Esophagus muscularis mucosa (tissue), 4 donors: ENCODE results near the gene N4BP2L2. TPM values are rescaled to one million over a fixed set of nuclear protein-coding genes. Genes with fewer than 3 reads are reported as not detected.

Experiments used
- DNase-seq: peaks from one replicate; pipeline ENCODE4 v3.0.0-alpha.2; 2017; ENCODE audit errors: extremely low spot score
- H3K27ac ChIP-seq, 4 donors: fragments of 200-600 bp; sonication (generic); replicated peaks in 1 of 4; 1 replicate in 3 of 4; 2 replicates in 1 of 4; pipeline ENCODE4 v1.5.1; 2016 to 2019; ENCODE audit warnings: mild to moderate bottlenecking in 1 of 4
- H3K27me3 ChIP-seq, 4 donors: fragments of 200-600 bp; sonication (generic); one replicate each; pipeline versions ENCODE4 v1.5.1 to v1.6.0; 2016 to 2019
- H3K36me3 ChIP-seq, 4 donors: fragments of 200-600 bp; sonication (generic); one replicate each; pipeline ENCODE4 v1.5.1; 2016 to 2019
- H3K4me1 ChIP-seq, 4 donors: fragments of 200-600 bp; sonication (generic); one replicate each; pipeline ENCODE4 v1.5.1; 2016 to 2019
- H3K4me3 ChIP-seq, 4 donors: fragments of 200-600 bp; sonication (generic); 1 replicate in 2 of 4; 2 replicates in 2 of 4; pipeline ENCODE4 v1.5.1; 2016 to 2019; ENCODE audit warnings: mild to moderate bottlenecking in 4 of 4, moderate library complexity in 1 of 4
- H3K9me3 ChIP-seq, 4 donors: fragments of 200-600 bp; sonication (generic); 1 replicate in 3 of 4; 2 replicates in 1 of 4; pipeline ENCODE4 v1.5.1; 2016 to 2019
- CTCF ChIP-seq, 3 experiments: fragments of 200-600 bp in 2 of 3; fragments of 450-650 bp in 1 of 3; sonication (generic) in 2 of 3; IDR thresholded peaks; one replicate each; pipeline ENCODE4 v1.5.1; 2017 to 2019; ENCODE audit warnings: antibody characterized with exemption in 3 of 3, mild to moderate bottlenecking in 2 of 3, moderate library complexity in 1 of 3
- EP300 ChIP-seq: sonication (generic); formaldehyde crosslinking; IDR thresholded peaks from one replicate; pipeline ENCODE4 v1.6.1; 2017; ENCODE audit warnings: antibody characterized with exemption
- POLR2A ChIP-seq: fragments of 450-650 bp; IDR thresholded peaks from one replicate; pipeline ENCODE4 v1.6.1; 2017; ENCODE audit warnings: antibody characterized with exemption, moderate library complexity, mild to moderate bottlenecking, low read depth
- POLR2AphosphoS5 ChIP-seq, 2 donors: sonication (generic); formaldehyde crosslinking; IDR thresholded peaks; one replicate each; pipeline ENCODE4 v1.6.1; 2017; ENCODE audit warnings: antibody characterized with exemption in 2 of 2
- WGBS: methylation state at CpG from one replicate; pipeline ENCODE4 v1.1.5; 2018; 5-methylcytosine and 5-hydroxymethylcytosine counted together
- intact Hi-C: fragments of 100-400 bp; cut with DNase I; formaldehyde crosslinking; loops from one replicate; pipeline ENCODE4 v1.15.1; 2023
- total RNA-seq, 4 donors: library from RNA; depleted of rRNA; stranded (reverse); fragments of >200 nt; gene quantifications; one replicate each; pipeline versions ENCODE4 v1.1.0 to v1.2.1, GENCODE V29; 2016

The N4BP2L2 gene
- total RNA-seq, 4 donors from 2014 or later: 81.2 to 198 (median 106) TPM

DNA sequence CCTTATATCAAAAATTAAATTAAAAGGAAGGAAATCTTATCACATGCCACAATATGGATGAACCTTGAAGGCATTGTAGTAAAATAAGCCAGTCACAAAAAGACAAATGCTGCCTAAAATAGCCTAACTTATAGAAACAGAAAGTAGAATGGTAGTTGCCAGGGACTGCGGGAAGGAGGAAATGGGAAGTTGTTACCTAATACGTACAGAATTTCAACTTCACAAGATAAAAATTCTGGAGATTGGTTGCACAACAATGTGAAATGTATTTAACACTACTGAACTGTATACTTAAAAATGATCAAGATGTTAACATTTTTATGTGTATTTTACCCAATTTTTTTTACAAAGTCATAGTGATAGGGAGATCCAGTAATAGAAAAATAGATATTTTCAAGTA, 10.2 kb upstream of the N4BP2L2 start:
- H3K9me3 ChIP-seq: no peaks in the 10 kb centered on the region
- WGBS: 58% methylated on average over 2 of the region's 2 CpGs
- H3K36me3 ChIP-seq: no peaks in the 10 kb centered on the region
- intact Hi-C loops: no loop called here
- TF ChIP-seq CTCF (IDR thresholded peaks at IDR 0.05) (no peak), POLR2A (no peak), POLR2AphosphoS5 (IDR thresholded peaks at IDR 0.05) (no peak), EP300 (no peak)
- H3K27me3 ChIP-seq: no peaks in the 10 kb centered on the region
- H3K4me3 ChIP-seq: no peak overlapping the region
- H3K4me1 ChIP-seq: no peaks in the 10 kb centered on the region
- H3K27ac ChIP-seq: no peak overlapping the region
- DNase-seq: no peak

DNA sequence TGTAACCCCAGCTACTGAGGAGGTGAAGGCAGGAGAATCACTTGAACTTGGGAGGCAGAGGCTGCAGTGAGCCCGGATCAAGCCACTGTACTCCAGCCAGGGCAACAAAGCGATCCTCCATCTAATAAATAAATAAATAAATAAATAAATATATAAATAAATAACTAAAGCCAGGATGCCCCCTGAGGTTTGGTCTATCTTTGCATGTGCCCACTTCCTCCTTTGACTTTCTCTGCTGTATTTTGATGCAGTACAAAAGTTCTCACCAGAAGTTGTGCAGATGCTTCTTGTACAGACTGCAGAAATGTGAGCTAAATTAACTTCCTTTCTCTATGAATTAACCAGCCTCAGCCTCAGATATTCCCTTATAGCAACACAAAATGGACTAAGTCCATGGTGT, 6.5 kb upstream of the N4BP2L2 start:
- Histone ChIP-seq H3K27ac (no peak overlapping the region), H3K4me3 (no peak overlapping the region), H3K36me3 (no peaks in the 10 kb centered on the region), H3K4me1 (no peaks in the 10 kb centered on the region), H3K9me3 (no peaks in the 10 kb centered on the region), H3K27me3 (no peaks in the 10 kb centered on the region)
- TF ChIP-seq POLR2A (no peak), CTCF (IDR thresholded peaks at IDR 0.05) (no peak), EP300 (no peak), POLR2AphosphoS5 (IDR thresholded peaks at IDR 0.05) (no peak)
- intact Hi-C loops: no loop called here
- WGBS: 96% methylated on average over 2 of the region's 2 CpGs
- DNase-seq: no peak

DNA sequence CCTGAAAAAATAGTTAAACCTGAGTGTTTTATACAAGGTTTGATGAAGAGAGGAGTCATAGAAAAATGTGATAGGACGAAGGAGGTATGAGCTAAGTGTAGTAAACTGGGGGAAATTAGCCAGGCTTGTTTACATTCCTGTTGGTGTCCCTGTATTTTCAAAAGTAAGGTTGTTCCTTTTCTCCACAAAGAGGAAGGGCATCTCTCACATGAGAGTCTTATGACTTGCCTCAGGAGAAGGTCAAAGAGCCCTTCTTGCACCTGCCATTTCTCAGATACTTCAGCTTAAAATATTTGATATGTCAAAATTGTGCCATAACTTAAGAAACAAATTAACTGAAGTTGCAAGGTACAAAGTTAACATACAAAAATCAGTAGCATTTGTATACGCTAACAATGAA, 3.6 kb upstream of the N4BP2L2 start:
- 83% methylated on average over 2 of the region's 2 CpGs for WGBS
- H3K27me3 ChIP-seq: no peaks in the 10 kb centered on the region
- TF ChIP-seq EP300 (no peak), POLR2AphosphoS5 (IDR thresholded peaks at IDR 0.05) (no peak), CTCF (IDR thresholded peaks at IDR 0.05) (no peak), POLR2A (no peak)
- H3K4me3 ChIP-seq: no peak overlapping the region
- H3K9me3 ChIP-seq: no peaks in the 10 kb centered on the region
- H3K36me3 ChIP-seq: no peaks in the 10 kb centered on the region
- DNase-seq: no peak
- peaks cover 5 to 9% (median 7%) of the 10 kb centered on the region in 4 donors for H3K4me1 ChIP-seq
- intact Hi-C loops: loop anchor here (5.0 kb wide), 1 partner anchor 40 kb away; no protein-coding TSS in a partner anchor
- H3K27ac ChIP-seq: no peak overlapping the region

DNA sequence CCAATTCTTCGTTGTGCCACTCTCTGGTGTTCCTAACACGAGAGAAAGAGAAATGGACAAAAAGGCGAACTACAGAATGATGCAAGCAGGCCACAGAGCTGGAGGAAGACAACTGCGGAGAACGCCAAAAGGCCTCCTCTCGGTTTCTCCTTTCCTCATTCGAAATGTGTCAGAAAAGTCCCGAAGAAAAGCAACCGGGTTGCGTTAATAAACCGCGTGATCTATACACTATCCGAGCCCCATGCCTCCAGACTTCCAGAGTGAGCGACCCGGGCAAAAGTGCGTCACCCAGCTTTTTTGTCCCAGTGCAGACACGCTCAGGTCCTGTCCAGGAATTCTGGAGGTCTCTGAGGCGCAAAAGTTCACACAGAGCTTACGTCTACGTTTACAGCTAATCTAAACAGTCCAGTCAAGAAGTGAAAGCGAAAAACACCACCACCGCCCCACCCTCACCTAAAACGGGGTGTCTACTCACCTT, 413 bp downstream of the N4BP2L2 start:
- Histone ChIP-seq H3K4me3 (peak overlapping the region; percentile 72 to 84 (median 82)), H3K36me3 (peaks cover 0 to 13% (median 5%) of the 10 kb centered on the region in 4 donors), H3K27me3 (no peaks in the 10 kb centered on the region), H3K9me3 (no peaks in the 10 kb centered on the region), H3K4me1 (peaks cover 43 to 50% (median 47%) of the 10 kb centered on the region in 4 donors), H3K27ac (peak overlapping the region; percentile 89 to 96 (median 92))
- intact Hi-C loops: loop anchor here (5.0 kb wide), 1 partner anchor 111 kb away; the partner anchor contains the start of gene N4BP2L1
- no peak for TF ChIP-seq EP300
- no peak for TF ChIP-seq POLR2AphosphoS5 (IDR thresholded peaks at IDR 0.05)
- no peak for TF ChIP-seq CTCF (IDR thresholded peaks at IDR 0.05)
- no peak for TF ChIP-seq POLR2A
- no peak for DNase-seq
- 2% methylated on average over 20 of the region's 23 CpGs for WGBS
